HG02610 (cell line): ENCODE data around the gene PDE8B.

Experiments used
- ATAC-seq: cut with Tn5 transposase; IDR thresholded peaks from one replicate; pipeline ENCODE4 v1.9.1; 2021; ENCODE audit warnings: mild to moderate bottlenecking, moderate library complexity; ENCODE audit not compliant: unreplicated experiment

PDE8B gene, protein sequence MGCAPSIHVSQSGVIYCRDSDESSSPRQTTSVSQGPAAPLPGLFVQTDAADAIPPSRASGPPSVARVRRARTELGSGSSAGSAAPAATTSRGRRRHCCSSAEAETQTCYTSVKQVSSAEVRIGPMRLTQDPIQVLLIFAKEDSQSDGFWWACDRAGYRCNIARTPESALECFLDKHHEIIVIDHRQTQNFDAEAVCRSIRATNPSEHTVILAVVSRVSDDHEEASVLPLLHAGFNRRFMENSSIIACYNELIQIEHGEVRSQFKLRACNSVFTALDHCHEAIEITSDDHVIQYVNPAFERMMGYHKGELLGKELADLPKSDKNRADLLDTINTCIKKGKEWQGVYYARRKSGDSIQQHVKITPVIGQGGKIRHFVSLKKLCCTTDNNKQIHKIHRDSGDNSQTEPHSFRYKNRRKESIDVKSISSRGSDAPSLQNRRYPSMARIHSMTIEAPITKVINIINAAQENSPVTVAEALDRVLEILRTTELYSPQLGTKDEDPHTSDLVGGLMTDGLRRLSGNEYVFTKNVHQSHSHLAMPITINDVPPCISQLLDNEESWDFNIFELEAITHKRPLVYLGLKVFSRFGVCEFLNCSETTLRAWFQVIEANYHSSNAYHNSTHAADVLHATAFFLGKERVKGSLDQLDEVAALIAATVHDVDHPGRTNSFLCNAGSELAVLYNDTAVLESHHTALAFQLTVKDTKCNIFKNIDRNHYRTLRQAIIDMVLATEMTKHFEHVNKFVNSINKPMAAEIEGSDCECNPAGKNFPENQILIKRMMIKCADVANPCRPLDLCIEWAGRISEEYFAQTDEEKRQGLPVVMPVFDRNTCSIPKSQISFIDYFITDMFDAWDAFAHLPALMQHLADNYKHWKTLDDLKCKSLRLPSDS

DNA sequence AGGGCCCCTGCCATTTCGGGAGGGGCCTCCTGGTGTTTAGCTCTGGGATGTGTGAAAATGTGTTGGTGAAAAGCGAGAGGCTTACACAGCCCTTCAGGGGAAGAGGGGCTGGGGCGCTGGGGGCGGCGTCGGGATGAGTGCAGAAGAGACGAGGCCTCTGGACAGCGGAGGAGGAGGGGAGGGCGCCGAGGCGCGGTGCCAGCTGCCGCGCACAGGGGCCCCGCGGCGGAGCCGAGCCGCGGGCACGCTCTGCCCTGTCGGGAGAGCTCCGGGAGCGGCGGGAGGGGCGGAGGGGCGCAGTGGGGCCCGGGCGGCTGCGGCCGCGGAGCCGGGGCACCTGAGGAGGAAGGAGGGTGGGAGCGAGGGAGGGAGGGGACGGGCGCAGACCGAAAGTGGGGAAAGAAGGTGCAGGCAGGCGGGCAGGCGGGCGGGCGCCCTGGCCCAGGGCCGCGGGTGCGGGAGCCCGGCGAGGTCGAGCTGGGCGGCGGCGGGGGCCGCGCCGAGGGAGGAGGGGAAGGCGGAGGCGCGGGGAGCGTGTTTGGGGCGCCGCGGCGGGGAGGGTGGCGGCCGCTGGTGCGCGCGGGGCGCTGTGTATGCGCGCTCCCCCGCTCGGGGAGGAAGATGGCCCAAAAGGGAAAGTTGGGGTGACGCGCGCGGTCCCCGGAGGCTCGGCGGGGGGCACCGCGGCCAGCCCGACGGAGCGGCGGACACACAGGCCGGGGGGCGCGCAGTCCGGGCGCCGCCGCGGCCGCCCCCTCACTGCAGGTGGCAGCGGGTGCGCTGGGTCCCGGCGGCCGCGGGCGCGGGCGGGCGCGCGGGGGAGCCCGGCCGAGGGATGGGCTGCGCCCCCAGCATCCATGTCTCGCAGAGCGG lies at the start of gene PDE8B:
TSS of gene PDE8B (plus strand) at position 590 of the 873 bp plus-strand sequence. CDS start at position 836, 246 bp downstream.
- ATAC-seq, result no peak

DNA sequence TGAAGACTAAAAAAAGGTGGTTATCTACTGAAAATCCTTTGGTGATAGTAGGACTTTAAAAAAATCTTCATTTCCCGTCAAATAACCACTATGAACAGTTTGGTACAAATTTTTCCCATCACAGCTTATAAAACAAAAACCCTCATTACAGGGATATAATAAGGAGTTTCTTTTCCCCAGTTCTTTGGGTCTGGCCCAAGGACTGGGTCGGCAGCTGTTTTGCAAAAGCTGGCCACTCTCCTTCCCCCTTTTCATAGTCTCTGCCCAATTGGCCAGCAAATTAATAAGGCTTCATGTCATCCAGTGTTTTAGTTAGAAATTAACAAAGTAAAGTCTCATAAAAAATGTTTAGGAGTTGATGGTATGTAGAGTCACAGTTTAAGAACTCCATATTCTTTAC lies 47.0 kb upstream of the PDE8B start:
- no peak for ATAC-seq

DNA sequence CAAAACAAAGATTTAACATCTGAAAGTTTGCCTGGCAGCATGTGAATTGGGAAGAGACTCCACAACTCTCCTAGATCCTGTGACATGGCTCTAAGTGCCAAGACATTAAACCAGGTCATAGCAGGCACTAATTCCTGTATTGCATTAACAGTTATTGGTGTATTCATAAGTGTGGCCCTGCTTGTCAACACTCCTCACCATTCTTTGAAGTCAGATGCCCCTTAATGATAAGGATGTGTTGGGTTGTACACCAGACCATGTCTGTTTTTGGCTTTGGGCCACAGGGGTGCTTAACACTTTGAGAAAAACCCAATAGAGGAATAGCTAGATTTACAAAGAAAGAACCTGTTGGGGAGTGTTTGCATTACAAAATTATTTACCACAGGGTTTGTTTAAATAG lies 43.4 kb upstream of the PDE8B start:
- no peak for ATAC-seq

DNA sequence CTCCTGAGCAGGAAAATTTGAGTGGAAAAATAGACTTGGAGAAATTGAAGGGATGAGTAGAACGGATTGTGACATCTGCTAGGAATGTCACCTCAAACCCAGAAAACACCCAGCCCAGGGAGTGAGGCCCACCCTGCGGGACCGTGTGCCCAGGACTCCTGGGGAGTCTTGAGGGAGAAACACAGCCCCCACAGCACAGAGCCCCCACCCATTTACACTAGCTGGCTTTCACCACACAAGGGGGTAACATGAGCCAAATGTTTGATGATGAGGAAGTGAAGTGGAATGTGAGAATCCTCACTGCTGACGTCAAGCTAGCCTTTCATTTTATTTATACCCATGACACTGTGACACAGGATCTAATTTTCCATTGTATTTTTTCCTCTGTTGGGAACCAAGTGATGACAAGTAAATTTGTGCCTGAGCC lies 42.8 kb upstream of the PDE8B start:
- ATAC-seq, result no peak

DNA sequence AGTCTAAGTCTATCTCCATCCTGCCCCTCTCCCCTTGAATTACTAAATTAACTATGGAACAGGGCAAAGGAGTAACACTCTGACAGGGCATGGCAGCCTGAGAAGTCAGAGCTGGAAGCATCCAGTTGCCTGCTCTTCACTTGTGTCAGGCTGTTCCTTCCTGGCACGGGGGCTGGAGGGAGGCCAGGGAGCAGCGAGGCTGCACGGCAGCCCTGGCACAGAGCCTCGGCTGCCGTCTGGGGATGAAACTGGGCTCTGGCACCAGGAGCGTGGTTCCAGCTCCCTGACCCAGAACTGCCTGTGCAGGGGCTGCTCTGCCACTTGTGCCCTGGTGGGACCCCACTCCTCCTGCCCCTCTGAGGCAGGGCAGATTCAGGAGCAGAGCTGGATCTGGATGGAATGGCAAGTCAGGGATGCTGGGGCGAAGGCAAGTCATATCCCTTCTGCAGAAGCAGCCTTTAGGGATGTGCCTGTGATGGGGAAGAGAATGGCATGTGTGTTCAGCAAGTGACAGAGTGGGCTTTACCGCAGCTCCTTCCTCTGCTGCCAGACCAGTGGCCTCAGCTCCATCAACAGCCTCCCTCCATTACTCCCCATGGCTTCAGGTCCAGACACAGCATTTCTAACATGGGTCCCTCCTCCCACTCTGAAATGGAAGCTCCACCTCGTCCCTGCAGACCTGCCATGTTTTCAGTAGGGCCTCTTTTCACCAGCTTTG lies 42.2 kb upstream of the PDE8B start:
- ATAC-seq, result no peak

DNA sequence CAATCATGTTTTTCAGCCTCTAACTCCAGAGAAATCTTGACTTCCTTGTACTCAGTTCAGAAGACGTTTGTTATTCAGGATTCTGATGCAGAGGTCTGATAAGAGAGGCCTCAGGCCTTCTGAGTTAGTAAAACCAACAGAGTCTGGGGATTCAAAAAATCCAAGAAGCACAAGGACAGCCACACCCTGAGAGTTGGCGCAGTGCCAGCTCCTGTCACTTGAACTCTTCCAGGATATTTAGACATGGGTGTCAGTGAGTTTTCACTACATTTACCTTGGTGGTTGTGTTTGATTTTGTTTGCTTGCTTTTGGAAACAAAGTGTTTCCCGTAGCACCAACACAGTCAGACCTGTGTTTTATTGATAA lies 41.6 kb upstream of the PDE8B start:
- no peak for ATAC-seq

DNA sequence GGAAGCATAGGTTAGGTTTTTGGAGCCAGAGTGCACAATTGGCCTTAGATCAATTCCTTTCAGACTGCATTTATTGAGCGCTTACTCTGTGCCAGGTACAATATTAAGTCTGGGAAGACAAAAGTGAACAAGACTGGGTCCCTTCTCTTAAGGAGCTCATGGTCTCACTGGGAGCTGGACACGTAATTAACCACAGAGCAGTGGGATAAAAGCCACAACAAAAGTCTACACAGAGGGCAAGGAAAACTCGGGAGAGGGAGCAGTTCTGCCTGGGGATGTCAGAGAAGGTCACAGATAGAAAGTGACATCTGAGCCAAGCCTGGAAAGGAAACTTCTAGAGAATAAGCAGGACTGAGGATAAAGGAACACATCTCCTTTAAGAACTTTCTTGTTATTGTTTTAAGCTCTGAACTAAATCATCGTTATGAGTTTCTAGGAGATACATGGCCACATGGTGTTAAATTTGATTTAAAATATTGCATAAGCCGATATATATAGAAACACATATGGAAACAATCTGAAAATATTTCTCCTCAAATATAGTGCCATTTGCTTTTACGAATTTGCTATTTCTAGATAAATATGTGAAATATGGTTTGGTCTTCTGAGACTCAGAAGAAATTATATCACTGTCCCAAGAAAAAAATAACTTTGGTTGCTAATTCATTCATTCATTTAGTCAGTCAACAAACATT lies 40.1 kb upstream of the PDE8B start:
- no peak for ATAC-seq

DNA sequence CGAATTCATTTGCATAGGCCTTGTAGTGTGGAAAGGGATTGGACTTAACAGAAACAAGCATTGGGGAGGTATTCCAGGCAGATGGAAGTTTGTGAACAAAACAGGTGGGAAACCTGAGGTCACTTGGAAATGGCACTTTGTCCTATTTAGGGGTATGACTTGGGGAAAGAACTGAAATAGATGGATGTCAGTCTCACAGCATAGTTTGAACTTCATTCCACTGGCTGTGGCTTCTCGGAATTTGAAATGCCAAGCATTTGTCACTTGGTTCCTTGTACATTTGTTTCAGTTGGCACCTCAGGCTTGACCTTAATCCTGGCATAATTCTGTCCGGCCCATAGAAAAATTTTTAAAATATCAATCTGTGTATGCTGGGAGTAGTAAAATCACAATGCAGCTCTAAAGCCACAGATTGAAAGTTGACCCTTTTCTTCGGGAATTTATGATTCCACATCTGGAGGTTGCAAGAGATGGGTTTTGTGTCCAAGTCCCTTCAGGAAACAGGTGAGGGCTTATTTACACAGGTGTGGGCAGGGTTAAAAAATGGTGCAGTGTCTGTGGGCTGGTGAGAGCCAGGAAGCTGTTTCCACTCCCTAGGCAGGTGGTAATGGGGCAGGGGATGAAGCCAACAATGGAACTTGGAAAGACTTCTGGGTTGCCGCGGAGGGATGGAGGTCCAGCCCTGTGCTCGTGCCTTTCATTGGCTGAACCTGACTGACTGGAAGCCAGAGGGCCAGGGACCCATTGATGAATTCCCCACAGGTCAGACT lies 39.2 kb upstream of the PDE8B start:
- ATAC-seq, result no peak

DNA sequence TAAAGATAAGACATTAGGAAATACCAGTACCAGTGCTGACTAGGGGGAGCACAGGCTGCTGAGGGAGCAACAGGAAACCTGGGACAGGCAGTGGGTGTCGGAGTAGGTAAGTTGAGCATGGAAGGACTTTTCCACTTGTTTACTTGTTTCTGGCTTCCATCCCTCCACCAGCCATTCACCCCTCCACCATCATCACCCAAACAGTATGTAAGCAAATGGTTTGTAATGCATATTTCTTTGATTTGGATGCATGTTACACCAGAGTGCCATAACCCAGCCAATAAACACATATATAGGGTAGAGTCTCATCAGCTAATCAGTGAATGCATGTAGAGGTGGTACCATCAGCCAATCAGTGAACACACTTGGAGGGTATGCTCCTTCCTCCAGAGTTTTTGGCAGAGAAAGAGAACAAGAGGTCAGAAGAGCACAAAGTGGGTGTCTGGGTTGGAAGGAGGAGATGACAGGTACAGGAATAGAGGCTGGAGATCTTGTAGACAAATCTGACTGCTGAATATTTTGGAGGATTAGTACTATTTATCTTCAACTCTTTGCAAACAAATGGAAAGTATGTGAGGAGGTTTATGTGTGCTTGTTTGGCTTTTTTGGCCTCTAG lies 37.7 kb upstream of the PDE8B start:
- no peak for ATAC-seq

DNA sequence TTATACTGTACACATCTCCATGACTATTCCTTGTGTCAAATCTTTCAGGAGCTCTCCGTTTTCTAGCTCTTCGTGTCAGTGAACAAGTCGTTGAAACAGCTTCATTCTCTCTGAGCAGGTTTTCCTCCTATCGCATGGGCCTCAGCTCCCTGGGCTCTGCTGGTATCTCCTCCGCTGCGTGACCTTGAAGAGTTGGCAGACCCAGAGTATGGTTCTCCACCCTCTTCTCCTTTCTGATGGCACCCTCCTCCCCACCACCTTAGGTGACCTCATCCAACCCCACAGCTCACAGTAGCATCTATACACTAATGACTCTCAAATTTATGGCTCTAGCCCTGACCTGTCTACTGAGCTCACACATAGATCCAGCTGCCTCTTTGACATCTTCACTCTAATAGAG lies 36.0 kb upstream of the PDE8B start:
- no peak for ATAC-seq

DNA sequence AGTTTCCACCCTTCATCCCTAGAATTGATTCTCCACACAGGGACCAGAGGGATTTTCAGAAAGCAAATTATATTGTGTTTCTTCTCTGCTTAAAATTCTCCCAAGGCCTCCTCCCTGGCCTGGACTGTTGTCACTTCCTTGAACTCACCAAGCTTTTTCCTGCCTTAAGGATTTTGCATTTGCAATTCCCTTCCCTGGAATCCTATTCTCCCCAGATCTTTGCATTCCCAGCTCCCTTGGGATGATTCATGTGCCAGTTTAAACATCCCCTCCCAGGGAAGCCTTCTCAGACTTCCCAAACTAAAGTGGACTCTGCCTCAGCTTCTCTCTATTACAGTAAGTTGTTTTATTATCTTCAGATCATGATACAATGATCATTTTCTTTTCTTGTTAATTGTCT lies 35.2 kb upstream of the PDE8B start:
- ATAC-seq, result no peak

DNA sequence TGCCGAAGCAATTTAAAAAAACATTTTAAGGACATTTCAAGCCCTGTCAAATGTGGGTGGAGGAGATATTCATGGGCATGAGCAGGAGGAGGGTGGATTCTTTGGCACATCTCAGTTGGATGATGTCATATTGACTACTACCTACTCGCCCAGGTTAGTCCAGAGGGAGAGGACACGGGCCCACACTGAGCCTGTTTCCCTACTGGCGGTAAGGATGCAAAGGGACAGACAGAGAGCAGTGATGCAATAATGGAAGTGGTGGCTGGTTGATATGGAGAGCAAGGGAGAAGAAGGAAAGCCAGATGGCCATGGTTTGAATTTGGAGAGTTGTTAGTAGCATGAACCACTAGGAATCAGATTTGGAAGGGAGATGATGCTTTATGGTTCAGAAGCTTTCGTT lies 34.1 kb upstream of the PDE8B start:
- ATAC-seq, result no peak

DNA sequence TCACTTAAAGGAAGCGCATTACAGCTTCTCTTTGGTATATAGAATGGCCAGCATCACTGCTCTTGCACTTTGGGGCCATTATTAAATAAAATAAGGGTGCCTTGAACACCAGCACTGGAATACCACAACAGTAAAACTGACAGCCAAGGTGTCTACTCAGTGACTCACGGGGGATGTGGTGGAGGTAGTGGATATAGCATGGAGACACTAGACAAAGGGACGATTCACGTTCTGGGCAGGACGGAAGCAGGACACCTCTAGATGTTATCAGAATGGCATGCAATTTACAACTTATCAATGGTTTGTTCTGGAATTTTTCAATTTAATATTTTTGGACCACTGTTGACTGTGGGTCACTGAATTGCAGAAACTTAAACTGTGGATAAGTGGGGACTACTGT lies 32.9 kb upstream of the PDE8B start:
- no peak for ATAC-seq

DNA sequence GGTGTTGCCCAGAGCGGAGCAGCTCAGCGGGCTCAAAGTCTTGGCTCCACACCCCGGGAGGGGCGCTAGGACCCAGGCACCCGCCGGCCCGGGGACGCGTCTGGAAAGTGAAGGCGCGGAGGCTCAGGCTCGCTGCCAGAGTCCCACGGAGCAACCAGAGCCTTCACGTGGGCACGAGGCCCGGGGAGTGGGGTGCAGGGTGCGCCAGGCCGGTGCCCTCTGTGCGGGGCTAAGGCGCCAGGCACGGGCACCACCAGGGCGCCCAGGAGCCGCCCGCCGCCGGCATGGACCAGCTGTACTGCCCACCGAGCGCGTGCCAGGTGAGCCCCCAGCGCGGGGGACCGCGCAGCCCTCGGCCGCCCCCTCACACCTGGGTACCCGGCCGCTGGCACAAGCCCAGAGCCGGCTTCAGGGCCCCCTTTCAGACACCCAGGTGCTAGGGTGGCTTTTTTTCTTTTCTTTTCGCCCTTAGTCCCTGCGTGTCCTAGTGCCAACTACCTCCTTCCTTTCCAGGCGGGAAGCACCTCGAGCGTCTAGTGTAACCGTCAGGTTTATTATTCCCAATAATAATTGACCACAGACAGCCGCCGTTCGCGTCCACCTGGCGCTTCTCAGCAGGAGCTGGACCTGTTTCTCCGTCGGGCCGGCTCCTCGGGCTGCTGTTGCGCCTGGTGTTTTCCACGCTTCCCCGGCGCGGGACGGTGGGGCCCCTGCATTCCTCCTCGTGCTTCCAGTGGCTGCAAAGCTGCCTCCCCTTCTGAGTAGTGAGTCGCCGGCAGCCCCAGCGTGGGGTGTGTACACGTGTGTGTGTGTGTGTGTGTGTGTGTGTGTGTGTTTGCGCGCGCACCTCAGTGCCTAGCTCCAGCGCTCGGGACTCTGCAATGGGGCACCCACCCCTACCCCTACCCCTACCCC lies 30.1 kb upstream of the PDE8B start:
- no peak for ATAC-seq

DNA sequence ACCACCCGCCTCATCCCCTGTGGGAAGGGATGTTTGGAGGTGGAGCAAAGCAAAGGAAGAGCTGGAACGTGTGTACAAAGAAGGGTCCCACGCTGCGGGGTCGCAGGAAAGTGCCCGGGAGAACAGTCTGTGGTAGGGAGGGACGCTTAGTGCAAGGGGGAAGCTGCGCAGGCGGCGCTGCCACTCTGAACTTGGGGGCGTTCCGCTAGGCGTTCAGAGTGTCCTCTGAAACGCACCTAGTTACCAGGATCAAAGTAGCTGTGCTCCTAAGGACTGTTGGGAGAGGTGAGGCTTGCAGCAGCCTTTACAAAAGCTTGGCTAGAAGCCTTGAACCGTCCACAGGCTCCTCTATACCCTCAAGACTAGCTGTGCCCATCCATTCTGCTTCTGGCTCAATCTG lies 29.3 kb upstream of the PDE8B start:
- ATAC-seq, result no peak

DNA sequence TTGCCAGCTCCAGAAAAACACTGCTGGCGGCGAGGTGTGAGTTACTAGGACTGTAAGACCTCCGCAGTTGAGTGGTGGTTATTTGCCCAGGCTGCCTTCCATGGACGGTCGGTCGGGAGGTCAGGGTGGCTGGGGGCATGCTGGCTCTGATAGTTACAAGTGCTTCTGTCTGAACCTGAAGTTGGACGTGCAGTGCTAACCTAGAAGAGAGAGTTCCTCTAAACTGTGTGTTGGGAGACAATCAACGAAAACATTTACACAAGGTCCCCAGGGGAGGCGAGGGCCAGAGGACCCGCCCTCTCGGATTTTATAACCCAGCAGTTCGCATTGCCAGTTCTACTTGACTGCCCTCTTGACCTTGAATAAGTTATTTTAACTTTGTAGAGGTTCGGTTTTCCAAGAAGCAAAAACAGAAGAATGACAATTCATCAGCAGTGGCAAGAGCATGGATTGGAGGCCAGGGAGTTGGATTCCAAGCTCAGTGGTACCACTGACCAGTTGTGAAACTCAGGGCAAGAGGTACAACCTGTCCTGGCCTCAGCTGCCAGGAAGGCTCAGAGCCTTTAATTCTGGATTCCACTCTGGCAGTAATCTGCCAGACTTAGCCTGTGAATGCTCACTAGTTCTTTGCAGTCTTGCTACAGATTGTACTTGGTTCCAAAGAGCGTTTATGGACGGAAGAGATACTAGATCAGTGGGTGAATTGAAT lies 28.7 kb upstream of the PDE8B start:
- no peak for ATAC-seq

DNA sequence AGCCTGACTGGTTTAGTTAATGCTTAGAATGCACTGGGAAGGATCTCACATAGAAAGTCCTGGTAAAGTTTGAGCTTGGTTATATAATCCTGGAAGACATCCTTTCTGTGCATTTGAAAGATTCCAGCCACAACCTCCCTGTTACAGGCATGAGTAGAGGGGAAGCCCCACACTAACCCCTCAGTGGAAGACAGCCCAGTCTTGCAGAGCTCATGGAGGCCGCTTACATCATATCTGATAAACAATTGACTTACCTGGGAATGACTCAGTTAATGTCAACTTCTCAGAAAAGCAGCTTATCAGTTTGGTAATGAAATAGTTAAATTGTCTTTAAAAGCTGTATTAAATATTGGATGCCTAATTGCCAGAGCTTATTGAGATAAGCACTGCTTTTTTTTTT lies 28.1 kb upstream of the PDE8B start:
- ATAC-seq, result no peak
